GM18499 (cell line): ENCODE data around the gene FALEC.

Experiments used
- ATAC-seq: cut with Tn5 transposase; IDR thresholded peaks from one replicate; pipeline ENCODE4 v1.9.1; 2021; ENCODE audit warnings: moderate number of reproducible peaks; ENCODE audit not compliant: insufficient read depth, unreplicated experiment

Gene FALEC

GRCh38 chr1:150543500-150544143 lies 28.1 kb downstream of the FALEC start:
- no peak for ATAC-seq

GRCh38 chr1:150544204-150544603 lies 28.7 kb downstream of the FALEC start:
- ATAC-seq: no peak

- ATAC-seq: no peak
Observed at GRCh38 chr1:150545486-150546032, 30.0 kb downstream of the FALEC start.

GRCh38 chr1:150546294-150546937 lies 30.9 kb downstream of the FALEC start:
- ATAC-seq: no peak

GRCh38 chr1:150548324-150548631 lies 32.7 kb downstream of the FALEC start:
- no peak for ATAC-seq

GRCh38 chr1:150548632-150549495 lies 33.3 kb downstream of the FALEC start, which contains the start of gene ADAMTSL4:
Gene ADAMTSL4 (plus strand): TSS chr1:150549408. CDS start chr1:150552289, 2,881 bp downstream.
- no peak for ATAC-seq

GRCh38 chr1:150549496-150550221 lies 34.1 kb downstream of the FALEC start:
- no peak for ATAC-seq

- no peak for ATAC-seq
Observed at GRCh38 chr1:150550222-150551050, 34.9 kb downstream of the FALEC start.

- ATAC-seq: no peak
Observed at GRCh38 chr1:150551051-150551783, 35.7 kb downstream of the FALEC start.

- no peak for ATAC-seq
Observed at GRCh38 chr1:150551784-150552127, 36.2 kb downstream of the FALEC start.

- no peak for ATAC-seq
Observed at GRCh38 chr1:150552128-150552910, 36.8 kb downstream of the FALEC start.

- ATAC-seq: no peak
Observed at GRCh38 chr1:150552911-150553289, 37.3 kb downstream of the FALEC start.

GRCh38 chr1:150553392-150554085 lies 38.0 kb downstream of the FALEC start:
- ATAC-seq: no peak

- no peak for ATAC-seq
Observed at GRCh38 chr1:150554086-150554452, 38.5 kb downstream of the FALEC start.

GRCh38 chr1:150555198-150555970 lies 39.8 kb downstream of the FALEC start:
- ATAC-seq: no peak

- no peak for ATAC-seq
Observed at GRCh38 chr1:150555971-150556865, 40.7 kb downstream of the FALEC start.
